ENCODE results near the gene NR1I2. TPM values are rescaled to one million over a fixed set of nuclear protein-coding genes. Genes with fewer than 3 reads are reported as not detected.

NR1I2 gene
- total and polyA plus RNA-seq, 9 donors, result 0.20 to 0.62 (median 0.34) TPM

GRCh38 chr3:119796368-119796767, 14.5 kb downstream of the NR1I2 start:
- no peak for DNase-seq
- Histone ChIP-seq H3K4me1 (ENCODE audit: insufficient read depth) (no peaks in the 10 kb centered on the region), H3K4me3 (no peak overlapping the region), H3K27me3 (no peaks in the 10 kb centered on the region), H3K9me3 (no peaks in the 10 kb centered on the region), H3K36me3 (no peaks in the 10 kb centered on the region), H3K27ac (no peak overlapping the region)
- 95 to 100% (median 98%) methylated on average over 2 of the region's 2 CpGs for WGBS, 3 donors
- intact Hi-C loops (cut with DNase I), result no loop called here
- TF ChIP-seq EP300 (IDR thresholded peaks at IDR 0.05) (no peak), POLR2A (IDR thresholded peaks at IDR 0.05) (no peak)
- TF ChIP-seq, protein P1, sequence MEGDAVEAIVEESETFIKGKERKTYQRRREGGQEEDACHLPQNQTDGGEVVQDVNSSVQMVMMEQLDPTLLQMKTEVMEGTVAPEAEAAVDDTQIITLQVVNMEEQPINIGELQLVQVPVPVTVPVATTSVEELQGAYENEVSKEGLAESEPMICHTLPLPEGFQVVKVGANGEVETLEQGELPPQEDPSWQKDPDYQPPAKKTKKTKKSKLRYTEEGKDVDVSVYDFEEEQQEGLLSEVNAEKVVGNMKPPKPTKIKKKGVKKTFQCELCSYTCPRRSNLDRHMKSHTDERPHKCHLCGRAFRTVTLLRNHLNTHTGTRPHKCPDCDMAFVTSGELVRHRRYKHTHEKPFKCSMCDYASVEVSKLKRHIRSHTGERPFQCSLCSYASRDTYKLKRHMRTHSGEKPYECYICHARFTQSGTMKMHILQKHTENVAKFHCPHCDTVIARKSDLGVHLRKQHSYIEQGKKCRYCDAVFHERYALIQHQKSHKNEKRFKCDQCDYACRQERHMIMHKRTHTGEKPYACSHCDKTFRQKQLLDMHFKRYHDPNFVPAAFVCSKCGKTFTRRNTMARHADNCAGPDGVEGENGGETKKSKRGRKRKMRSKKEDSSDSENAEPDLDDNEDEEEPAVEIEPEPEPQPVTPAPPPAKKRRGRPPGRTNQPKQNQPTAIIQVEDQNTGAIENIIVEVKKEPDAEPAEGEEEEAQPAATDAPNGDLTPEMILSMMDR (IDR thresholded peaks at IDR 0.05), result no peak

DNA sequence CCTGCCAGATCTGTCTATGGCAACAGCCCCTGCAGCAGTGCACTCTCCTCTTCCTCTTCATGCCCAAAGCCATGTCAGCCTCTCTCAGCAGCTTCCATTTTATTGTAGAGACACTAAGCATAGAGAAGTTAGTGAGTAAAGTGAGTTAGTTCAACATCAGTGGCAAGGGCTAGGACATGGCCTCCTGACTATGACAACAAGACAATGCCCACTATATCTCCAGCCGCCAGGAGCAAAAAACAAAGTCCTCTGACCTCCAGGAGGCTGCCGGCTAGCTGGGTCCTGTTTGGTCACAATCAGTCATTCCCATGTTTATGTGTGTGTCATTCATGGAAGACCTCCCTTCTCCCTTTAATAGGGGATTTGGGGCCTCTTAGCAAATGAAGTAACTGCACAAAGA, 14.9 kb downstream of the NR1I2 start:
- Histone ChIP-seq H3K27ac (no peak overlapping the region), H3K36me3 (no peaks in the 10 kb centered on the region), H3K27me3 (no peaks in the 10 kb centered on the region), H3K9me3 (no peaks in the 10 kb centered on the region), H3K4me3 (no peak overlapping the region), H3K4me1 (ENCODE audit: insufficient read depth) (no peaks in the 10 kb centered on the region)
- 67 to 76% (median 70%) methylated on average over 2 of the region's 2 CpGs for WGBS, 3 donors
- no peak for TF ChIP-seq POLR2A (IDR thresholded peaks at IDR 0.05)
- no peak for TF ChIP-seq EP300 (IDR thresholded peaks at IDR 0.05)
- TF ChIP-seq, protein P1 (IDR thresholded peaks at IDR 0.05), result no peak
- intact Hi-C loops (cut with DNase I), result no loop called here
- no peak for DNase-seq

DNA sequence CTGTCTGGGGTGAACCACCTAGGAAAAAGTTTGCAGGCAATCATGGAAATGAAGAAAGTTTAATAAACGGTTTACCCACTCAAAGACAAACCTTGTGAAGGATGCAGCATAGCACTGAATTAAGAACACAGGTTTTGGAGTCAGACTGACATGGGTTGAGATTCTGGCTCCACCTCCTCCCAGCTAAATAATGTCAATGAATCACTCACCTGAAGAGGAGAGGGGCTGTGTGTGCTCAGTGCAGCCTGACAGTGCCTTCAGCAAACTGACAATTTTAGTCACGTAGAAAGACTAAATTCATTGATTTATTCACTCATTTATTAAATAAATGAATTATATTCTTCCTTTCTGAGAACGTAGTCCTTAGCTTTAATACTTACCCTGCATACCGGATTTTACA, 18.9 kb downstream of the NR1I2 start:
- WGBS, 3 donors, result 60 to 82% (median 73%) methylated on average over 4 of the region's 4 CpGs
- intact Hi-C loops (cut with DNase I), result no loop called here
- H3K36me3 ChIP-seq, result no peaks in the 10 kb centered on the region
- no peak overlapping the region for H3K27ac ChIP-seq
- TF ChIP-seq, protein P1 (IDR thresholded peaks at IDR 0.05), result no peak
- no peak for TF ChIP-seq EP300 (IDR thresholded peaks at IDR 0.05)
- TF ChIP-seq POLR2A (IDR thresholded peaks at IDR 0.05), result no peak
- no peaks in the 10 kb centered on the region for H3K4me1 ChIP-seq (ENCODE audit: insufficient read depth)
- no peak for DNase-seq
- H3K4me3 ChIP-seq, result no peak overlapping the region
- H3K27me3 ChIP-seq, result no peaks in the 10 kb centered on the region
- H3K9me3 ChIP-seq, result no peaks in the 10 kb centered on the region

DNA sequence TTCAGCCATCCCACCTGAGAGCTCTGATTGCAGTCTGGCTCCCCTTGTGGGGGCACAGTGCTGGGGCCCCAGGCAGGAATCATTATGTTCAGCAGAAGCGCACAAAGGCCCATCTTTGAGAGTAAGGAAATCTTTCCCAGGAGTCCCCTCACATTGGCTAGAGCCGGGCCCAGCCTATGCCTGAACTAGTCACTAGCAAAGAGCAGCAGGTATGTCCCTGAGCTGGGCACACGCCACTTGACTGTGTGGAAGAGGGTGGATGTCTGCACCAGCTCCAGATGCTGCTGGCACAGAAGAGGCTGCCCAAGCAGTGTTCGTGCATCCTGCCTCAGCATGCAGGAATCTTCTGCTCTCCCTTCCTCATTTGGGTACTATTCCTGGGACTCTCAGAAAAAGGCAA, 26.3 kb downstream of the NR1I2 start:
- no peak overlapping the region for H3K27ac ChIP-seq
- H3K4me3 ChIP-seq, result no peak overlapping the region
- intact Hi-C loops (cut with DNase I), result no loop called here
- no peaks in the 10 kb centered on the region for H3K9me3 ChIP-seq
- no peaks in the 10 kb centered on the region for H3K4me1 ChIP-seq (ENCODE audit: insufficient read depth)
- DNase-seq, result no peak
- H3K27me3 ChIP-seq, result no peaks in the 10 kb centered on the region
- H3K36me3 ChIP-seq, result no peaks in the 10 kb centered on the region
- WGBS, 3 donors, result 99 to 100% (median 99%) methylated on average over 4 of the region's 4 CpGs
- no peak for TF ChIP-seq POLR2A (IDR thresholded peaks at IDR 0.05)
- TF ChIP-seq EP300 (IDR thresholded peaks at IDR 0.05), result no peak
- TF ChIP-seq, protein P1 (IDR thresholded peaks at IDR 0.05), result no peak

GRCh38 chr3:119808843-119809242, 26.9 kb downstream of the NR1I2 start:
- no peak overlapping the region for H3K27ac ChIP-seq
- no peak overlapping the region for H3K4me3 ChIP-seq
- no peaks in the 10 kb centered on the region for H3K27me3 ChIP-seq
- H3K36me3 ChIP-seq, result no peaks in the 10 kb centered on the region
- intact Hi-C loops (cut with DNase I), result no loop called here
- no peaks in the 10 kb centered on the region for H3K9me3 ChIP-seq
- TF ChIP-seq EP300 (IDR thresholded peaks at IDR 0.05), result no peak
- TF ChIP-seq, protein P1 (IDR thresholded peaks at IDR 0.05), result no peak
- no peaks in the 10 kb centered on the region for H3K4me1 ChIP-seq (ENCODE audit: insufficient read depth)
- 85 to 88% (median 86%) methylated on average over 6 of the region's 6 CpGs for WGBS, 3 donors
- DNase-seq, result no peak
